H1 (cell line): ENCODE data around the gene RSKR. TPM values are rescaled to one million over a fixed set of nuclear protein-coding genes. Genes with fewer than 3 reads are reported as not detected.
"Not testable (repeated sequence)": the region's sequence is repeated elsewhere in the genome, so short reads cannot be mapped to it uniquely, and the experiment has no call there.

Experiments used
- CTCF ChIA-PET: fragments of 300-600 bp; sonication (Branson Sonifier 250); formaldehyde crosslinking; loops from one replicate; lab custom pipeline; 2021; ENCODE audit not compliant: partially characterized antibody; lab: Charles Lee
- POLR2A ChIA-PET: fragments of 300-600 bp; sonication (Branson Sonifier 250); formaldehyde crosslinking; loops from one replicate; lab custom pipeline; 2021; ENCODE audit warnings: inconsistent platforms; ENCODE audit not compliant: partially characterized antibody; lab: Charles Lee
- DNase-seq, 2 experiments: peaks; one replicate each; pipeline versions ENCODE4 v3.0.0 to v3.0.0-alpha.2; 2010 to 2022; ENCODE audit warnings: low spot score in 2 of 2, low read depth in 1 of 2, mixed read lengths in 1 of 2
- FAIRE-seq: peaks from 2 replicates; lab custom pipeline; 2011; peaks lifted over from hg19 to GRCh38; lab: Jason Lieb, UNC
- H2AFZ ChIP-seq: 2 replicates; pipeline ENCODE4 v1.8.1; 2012; ENCODE audit warnings: low read length, inconsistent platforms
- H2AK5ac ChIP-seq: 2 replicates; pipeline ENCODE4 v1.6.1; 2013; ENCODE audit warnings: low read depth, low read length
- H2BK120ac ChIP-seq: replicated peaks from 2 replicates; pipeline ENCODE3; 2013; ENCODE audit warnings: low read depth, low read length, inconsistent platforms
- H2BK12ac ChIP-seq: 2 replicates; pipeline ENCODE4 v1.6.1; 2013; ENCODE audit warnings: low read depth, low read length
- H2BK15ac ChIP-seq: 2 replicates; pipeline ENCODE4 v1.6.1; 2013; ENCODE audit warnings: low read length
- H2BK20ac ChIP-seq: 2 replicates; pipeline ENCODE4 v1.6.1; 2013; ENCODE audit warnings: low read length
- H2BK5ac ChIP-seq: 2 replicates; pipeline ENCODE4 v1.6.1; 2013; ENCODE audit warnings: low read depth, low read length
- H3K14ac ChIP-seq: 2 replicates; pipeline ENCODE4 v1.6.1; 2013; ENCODE audit warnings: inconsistent platforms; ENCODE audit not compliant: insufficient read length
- H3K18ac ChIP-seq: 2 replicates; pipeline ENCODE4 v1.6.1; 2013; ENCODE audit warnings: low read length; ENCODE audit errors: extremely low read depth
- H3K23ac ChIP-seq: 2 replicates; pipeline ENCODE4 v1.6.1; 2013; ENCODE audit warnings: inconsistent platforms; ENCODE audit not compliant: insufficient read length
- H3K23me2 ChIP-seq: 2 replicates; pipeline ENCODE4 v1.6.1; 2013; ENCODE audit warnings: low read depth, low read length
- H3K27ac ChIP-seq: 2 replicates; pipeline ENCODE4 v1.6.1; 2011; ENCODE audit warnings: low read depth, low read length, inconsistent platforms
- H3K27me3 ChIP-seq, 4 experiments: replicated peaks in 1 of 4; 1 replicate in 1 of 4; 2 replicates in 3 of 4; pipeline versions ENCODE4 v1.6.1 to v1.8.1; 2011 to 2013; ENCODE audit warnings: low read length in 3 of 4, mild to moderate bottlenecking in 3 of 4, inconsistent platforms in 2 of 4, mixed read lengths in 2 of 4, moderate library complexity in 1 of 4; ENCODE audit not compliant: control insufficient read depth in 3 of 4, insufficient read depth in 3 of 4; ENCODE audit errors: extremely low read depth in 1 of 4
- H3K36me3 ChIP-seq, 4 experiments: 2 replicates each; pipeline versions ENCODE4 v1.6.1 to v1.8.1; 2011 to 2013; ENCODE audit warnings: mild to moderate bottlenecking in 4 of 4, low read length in 3 of 4, moderate library complexity in 2 of 4, control low read depth in 1 of 4, inconsistent platforms in 1 of 4; ENCODE audit not compliant: insufficient read depth in 4 of 4, control insufficient read depth in 2 of 4
- H3K4ac ChIP-seq: replicated peaks from 2 replicates; pipeline ENCODE3; 2013; ENCODE audit warnings: low read length, low read depth, mixed read lengths, inconsistent platforms; ENCODE audit not compliant: insufficient read length
- H3K4me1 ChIP-seq, 4 experiments: replicated peaks in 1 of 4; 1 replicate in 1 of 4; 2 replicates in 3 of 4; pipeline versions ENCODE4 v1.6.1 to v1.8.1; 2011 to 2013; ENCODE audit warnings: low read length in 3 of 4, inconsistent platforms in 2 of 4, mixed read lengths in 1 of 4; ENCODE audit not compliant: insufficient read depth in 4 of 4, control insufficient read depth in 3 of 4
- H3K4me2 ChIP-seq, 2 experiments: 2 replicates each; pipeline versions ENCODE4 v1.6.1 to v1.8.1; 2011 to 2013; ENCODE audit warnings: low read depth in 2 of 2, low read length in 2 of 2, control low read depth in 1 of 2, inconsistent platforms in 1 of 2, mild to moderate bottlenecking in 1 of 2; ENCODE audit not compliant: insufficient read depth in 1 of 2
- H3K4me3 ChIP-seq, 4 experiments: fragments of 200-600, 300-600 bp in 1 of 4; sonication (generic), shearing (Covaris generic), sonication (Bioruptor Twin) in 1 of 4; 2 replicates each; pipeline versions ENCODE4 v1.5.1 to v1.8.1; 2011 to 2016; ENCODE audit warnings: low read length in 4 of 4, low read depth in 3 of 4, control low read depth in 2 of 4, inconsistent platforms in 2 of 4, mild to moderate bottlenecking in 2 of 4, mixed read lengths in 1 of 4, moderate library complexity in 1 of 4; ENCODE audit not compliant: insufficient read depth in 2 of 4; ENCODE audit errors: extremely low read depth in 1 of 4
- H3K56ac ChIP-seq: replicated peaks from 2 replicates; pipeline ENCODE3; 2013; ENCODE audit warnings: low read depth, mild to moderate bottlenecking, mixed read lengths, low read length, inconsistent platforms; ENCODE audit not compliant: insufficient read length
- H3K79me1 ChIP-seq: 2 replicates; pipeline ENCODE4 v1.6.1; 2013; ENCODE audit warnings: low read depth, low read length, control low read depth
- H3K79me2 ChIP-seq, 2 experiments: 2 replicates each; pipeline versions ENCODE4 v1.6.1 to v1.8.1; 2012 to 2013; ENCODE audit warnings: low read length in 2 of 2, mild to moderate bottlenecking in 2 of 2, inconsistent platforms in 1 of 2; ENCODE audit not compliant: insufficient read depth in 2 of 2, control insufficient read depth in 1 of 2
- H3K9ac ChIP-seq, 4 experiments: replicated peaks in 1 of 4; 1 replicate in 1 of 4; 2 replicates in 3 of 4; pipeline versions ENCODE4 v1.6.1 to v1.8.1; 2011 to 2013; ENCODE audit warnings: low read depth in 3 of 4, low read length in 3 of 4, control low read depth in 2 of 4, mild to moderate bottlenecking in 2 of 4, moderate library complexity in 2 of 4, inconsistent platforms in 1 of 4; ENCODE audit errors: extremely low read depth in 1 of 4
- H3K9me3 ChIP-seq, 2 experiments: 2 replicates each; pipeline versions ENCODE4 v1.6.1 to v1.8.1; 2012 to 2013; ENCODE audit warnings: mild to moderate bottlenecking in 2 of 2, moderate library complexity in 2 of 2, control low read depth in 1 of 2, inconsistent platforms in 1 of 2, low read depth in 1 of 2, low read length in 1 of 2, mixed read lengths in 1 of 2; ENCODE audit not compliant: insufficient read depth in 2 of 2
- H4K20me1 ChIP-seq, 2 experiments: replicated peaks in 1 of 2; 2 replicates each; pipeline versions ENCODE3 to v1.8.1; 2011 to 2013; ENCODE audit warnings: inconsistent platforms in 2 of 2, low read length in 2 of 2, mild to moderate bottlenecking in 1 of 2; ENCODE audit not compliant: insufficient read depth in 2 of 2, control insufficient read depth in 1 of 2
- H4K5ac ChIP-seq: 2 replicates; pipeline ENCODE4 v1.6.1; 2013; ENCODE audit warnings: low read length, low read depth, mixed read lengths, inconsistent platforms; ENCODE audit not compliant: insufficient read length
- H4K8ac ChIP-seq: 2 replicates; pipeline ENCODE4 v1.8.0; 2013; ENCODE audit warnings: mild to moderate bottlenecking, moderate library complexity, low read length, inconsistent platforms; ENCODE audit not compliant: insufficient read depth; ENCODE audit errors: extremely low read depth
- H4K91ac ChIP-seq: replicated peaks from 2 replicates; pipeline ENCODE3; 2013; ENCODE audit warnings: low read length, mixed read lengths, inconsistent platforms; ENCODE audit not compliant: insufficient read length
- SAP30 ChIP-seq: fragments of 300-600 bp; sonication (generic); IDR thresholded peaks from 2 replicates; pipeline ENCODE4 v1.7.1; 2012; ENCODE audit warnings: low read length, moderate library complexity, mild to moderate bottlenecking, inconsistent platforms; ENCODE audit not compliant: insufficient read depth, insufficient replicate concordance
- WGBS, 2 experiments: shearing (Covaris generic) in 1 of 2; methylation state at CpG; one replicate each; pipeline versions ENCODE4 v1.1.6 to v1.1.7; 2013 to 2015; ENCODE audit warnings: low lambda C conversion rate in 2 of 2, mixed read lengths in 2 of 2, inconsistent platforms in 1 of 2, low coverage in 1 of 2, missing lambda C conversion rate in 1 of 2; ENCODE audit not compliant: insufficient replicate concordance in 2 of 2, insufficient coverage in 1 of 2, insufficient read length in 1 of 2; ENCODE audit errors: extremely low coverage in 1 of 2, missing lambda C conversion rate in 1 of 2; 5-methylcytosine and 5-hydroxymethylcytosine counted together
- polyA plus RNA-seq, 7 experiments: library from polyadenylated mRNA; depleted of rRNA in 3 of 7; stranded (reverse) in 5 of 7; unstranded in 2 of 7; fragments of >200 nt in 5 of 7; fragments of 200-250 nt in 2 of 7; gene quantifications; 1 replicate in 5 of 7; 2 replicates in 1 of 7; 4 replicates in 1 of 7; pipeline versions ENCODE4 v1.2.1 to v1.2.3, GENCODE V29; 2011 to 2013; ENCODE audit warnings: missing spikeins in 2 of 7, mixed read lengths in 2 of 7
- total RNA-seq: library from RNA; stranded (reverse); fragmentation: NEBNext Ultra II Directional; extraction: Animal tissue kit (Norgen Biotek cat#: 25700); gene quantifications from 2 replicates; pipeline ENCODE4 v1.2.1, GENCODE V29; 2021

The RSKR gene
- total and polyA plus RNA-seq, 2 of the 8 experiments (the other 6 are each of a cell fraction or from before 2014, with no cell fraction given): 24.1 to 28.5 TPM

GRCh38 chr17:28610376-28610775 lies 3.6 kb downstream of the RSKR start (continued):
- TF ChIP-seq SAP30: no peak

DNA sequence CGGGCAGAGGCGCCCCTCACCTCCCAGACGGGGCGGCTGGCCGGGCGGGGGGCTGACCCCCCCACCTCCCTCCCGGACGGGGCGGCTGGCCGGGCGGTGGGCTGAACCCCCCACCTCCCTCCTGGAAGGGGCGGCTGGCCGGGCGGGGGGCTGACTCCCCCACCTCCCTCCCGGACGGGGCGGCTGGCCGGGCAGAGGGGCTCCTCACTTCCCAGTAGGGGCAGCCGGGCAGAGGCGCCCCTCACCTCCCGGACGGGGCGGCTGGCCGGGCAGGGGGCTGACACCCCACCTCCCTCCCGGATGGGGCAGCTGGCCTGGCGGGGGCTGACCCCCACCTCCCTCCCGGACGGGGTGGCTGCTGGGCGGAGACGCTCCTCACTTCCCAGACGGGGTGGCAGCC lies 10.0 kb downstream of the RSKR start:
- H3K79me2 ChIP-seq, H2BK5ac ChIP-seq, H3K27me3 ChIP-seq, FAIRE-seq, H4K20me1 ChIP-seq, H2AK5ac ChIP-seq, DNase-seq, H3K4ac ChIP-seq, H3K36me3 ChIP-seq, H3K79me1 ChIP-seq, H3K23ac ChIP-seq, H2AFZ ChIP-seq, H3K9me3 ChIP-seq, H3K4me1 ChIP-seq, H3K27ac ChIP-seq, H2BK12ac ChIP-seq, H3K4me2 ChIP-seq, H3K14ac ChIP-seq, H3K23me2 ChIP-seq, H3K4me3 ChIP-seq, H4K91ac ChIP-seq, H4K8ac ChIP-seq, H2BK120ac ChIP-seq, H3K9ac ChIP-seq, H3K18ac ChIP-seq, H2BK15ac ChIP-seq, H3K56ac ChIP-seq, H2BK20ac ChIP-seq, H4K5ac ChIP-seq: not testable (repeated sequence)
- CTCF ChIA-PET: interaction anchor here (0.6 kb wide), 1 partner anchor 15 kb away, joined by 3 read pairs; no protein-coding TSS in a partner anchor
- POLR2A ChIA-PET: interaction anchor here (1.0 kb wide), 1 partner anchor 17 kb away, joined by 3 read pairs; no protein-coding TSS in a partner anchor
- WGBS, 2 experiments: no CpG with 5 or more reads among the region's 31 CpGs
